D341Med (cell line): Measurements from ENCODE around the gene ANKRD37.
"Not testable (repeated sequence)": the region's sequence is repeated elsewhere in the genome, so short reads cannot be mapped to it uniquely, and the experiment has no call there.

Experiments
- DNase-seq: peaks from one replicate; pipeline ENCODE4 v3.0.0; 2012; ENCODE audit warnings: low spot score

ANKRD37 gene, protein sequence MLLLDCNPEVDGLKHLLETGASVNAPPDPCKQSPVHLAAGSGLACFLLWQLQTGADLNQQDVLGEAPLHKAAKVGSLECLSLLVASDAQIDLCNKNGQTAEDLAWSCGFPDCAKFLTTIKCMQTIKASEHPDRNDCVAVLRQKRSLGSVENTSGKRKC

DNA sequence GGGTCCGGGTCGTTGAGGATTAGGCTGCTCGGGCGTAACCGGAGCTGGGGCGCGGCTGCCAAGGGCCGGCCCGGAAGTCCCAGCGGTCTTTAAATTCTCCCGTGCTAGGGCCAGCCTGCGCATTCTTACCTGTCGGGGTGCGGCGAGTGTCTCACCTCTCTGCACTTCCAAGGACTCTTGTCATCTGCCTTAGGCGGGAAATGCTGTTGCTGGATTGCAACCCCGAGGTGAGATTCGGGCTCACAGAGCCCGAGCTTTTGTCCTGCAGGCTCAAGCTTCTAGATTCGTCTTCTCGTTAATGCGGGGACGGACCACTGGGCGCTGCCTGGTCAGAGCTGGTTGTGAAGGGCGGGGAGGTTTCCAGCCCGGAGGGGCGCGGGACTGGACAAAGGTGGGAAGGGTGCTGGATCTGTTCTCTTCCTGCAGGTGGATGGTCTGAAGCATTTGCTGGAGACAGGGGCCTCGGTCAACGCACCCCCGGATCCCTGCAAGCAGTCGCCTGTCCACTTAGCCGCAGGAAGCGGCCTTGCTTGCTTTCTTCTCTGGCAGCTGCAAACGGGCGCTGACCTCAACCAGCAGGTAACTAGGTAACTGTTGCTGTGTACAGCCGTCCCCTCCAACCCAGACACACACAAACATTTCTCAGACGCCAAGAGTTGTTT is at the start of gene ANKRD37:
TSS of gene ANKRD37 (plus strand) at position 118 of the 662 bp plus-strand sequence. CDS start at position 201, 83 bp downstream.
- no peak for DNase-seq

DNA sequence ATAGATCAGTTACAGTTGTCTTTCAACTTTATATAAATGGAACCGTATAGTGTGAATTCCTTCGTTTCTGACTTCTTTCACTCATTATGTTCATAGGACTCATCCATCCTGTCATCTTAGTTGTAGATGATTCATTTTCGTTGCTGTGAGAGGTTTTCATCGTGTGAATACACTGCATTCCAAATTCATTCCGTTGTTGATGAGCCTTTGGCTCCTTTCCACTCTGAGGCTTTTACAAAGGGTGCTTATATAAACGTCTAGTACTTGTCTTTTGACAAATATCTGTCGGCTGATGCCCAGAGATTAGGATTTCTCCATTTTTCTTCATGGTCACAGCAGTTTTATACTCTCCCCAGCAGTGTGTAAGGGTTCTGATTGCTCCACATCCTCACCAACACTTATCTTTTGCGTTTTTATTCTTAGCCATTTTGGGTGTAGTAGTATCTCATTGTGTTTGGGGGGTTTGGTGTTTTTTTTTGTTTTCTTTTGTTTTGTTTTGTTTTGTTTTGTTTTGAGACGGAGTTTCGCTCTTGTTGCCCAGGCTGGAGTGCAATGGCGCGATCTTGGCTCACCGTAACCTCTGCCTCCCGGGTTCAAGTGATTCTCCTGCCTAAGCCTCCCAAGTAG is 49.6 kb upstream of the ANKRD37 start:
- DNase-seq = no peak

DNA sequence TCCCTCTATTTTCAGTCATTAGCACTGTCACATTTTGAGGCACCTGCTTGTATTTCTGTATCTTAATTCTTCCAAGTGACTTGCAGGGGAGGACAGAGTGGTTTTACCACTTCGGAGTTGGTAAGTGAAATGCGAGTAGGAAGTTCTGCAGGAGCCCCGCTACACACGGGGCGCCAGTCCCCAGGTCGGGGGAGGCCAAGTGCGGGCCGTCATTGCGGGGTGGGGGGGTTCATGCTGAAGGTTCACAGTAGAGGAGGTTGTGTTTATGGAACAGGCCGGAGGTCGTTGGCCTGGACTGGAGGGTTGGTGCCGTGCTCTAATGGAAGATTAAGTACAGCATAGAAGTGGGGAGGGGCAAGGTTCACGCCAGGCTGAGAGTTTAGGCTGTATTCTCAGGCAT is 45.0 kb upstream of the ANKRD37 start:
- DNase-seq = no peak

DNA sequence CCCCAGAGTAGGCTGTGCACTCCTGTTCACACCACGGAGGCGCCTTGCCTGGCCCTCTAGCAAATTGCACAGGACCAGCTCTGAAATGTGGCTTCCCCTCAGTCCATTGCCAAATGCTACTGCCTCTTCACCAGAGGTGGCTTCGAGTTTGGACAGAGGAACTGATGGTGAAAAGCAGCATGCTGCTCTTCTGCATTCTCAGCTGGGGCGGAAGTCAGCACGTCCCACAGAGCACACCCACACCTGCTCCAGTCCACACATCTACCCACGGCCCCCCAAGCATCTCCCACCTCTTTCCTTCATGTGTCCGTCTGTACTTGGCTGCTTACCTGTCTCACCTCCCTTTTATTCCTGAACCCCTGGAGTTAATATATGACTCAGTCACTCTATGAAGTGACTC is 44.4 kb upstream of the ANKRD37 start:
- no peak for DNase-seq

DNA sequence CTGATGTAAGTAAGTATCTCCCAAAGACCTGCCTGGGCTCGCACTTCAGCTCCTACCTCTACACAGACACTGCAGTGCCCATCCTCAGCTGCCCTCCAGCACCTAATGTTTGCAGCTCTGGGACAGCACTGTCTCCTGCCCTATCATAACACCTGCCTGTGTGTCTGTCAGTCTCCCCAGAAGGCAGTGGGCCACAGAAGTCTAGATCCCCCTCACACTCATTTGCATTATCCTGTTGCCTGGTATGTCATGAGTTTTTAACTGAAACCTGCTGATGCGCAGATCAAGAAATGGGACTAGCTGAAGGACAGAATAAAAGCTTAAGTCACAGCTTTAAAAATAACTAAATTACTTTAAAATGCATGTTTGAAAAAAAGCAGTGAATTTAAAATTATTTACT is 43.9 kb upstream of the ANKRD37 start:
- no peak for DNase-seq

DNA sequence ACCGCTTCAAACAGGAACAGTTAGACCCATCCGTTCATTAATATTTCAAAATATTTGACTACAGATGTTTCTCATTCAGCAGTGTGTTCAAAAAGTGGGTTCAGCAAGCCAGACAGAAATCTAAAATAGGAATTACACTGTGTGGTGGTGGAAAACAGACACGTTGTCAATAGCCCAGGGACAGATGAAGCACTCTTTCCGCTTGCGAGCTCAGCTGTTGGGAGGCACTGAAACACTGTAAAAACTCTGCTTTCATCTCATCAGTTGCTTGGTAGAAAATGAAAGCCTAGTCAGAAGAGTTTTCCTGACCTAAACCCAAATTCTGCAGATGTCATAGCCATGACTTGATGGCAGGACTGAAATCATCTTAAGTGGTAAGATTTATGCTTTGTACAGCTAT is 39.4 kb upstream of the ANKRD37 start:
- DNase-seq = no peak

DNA sequence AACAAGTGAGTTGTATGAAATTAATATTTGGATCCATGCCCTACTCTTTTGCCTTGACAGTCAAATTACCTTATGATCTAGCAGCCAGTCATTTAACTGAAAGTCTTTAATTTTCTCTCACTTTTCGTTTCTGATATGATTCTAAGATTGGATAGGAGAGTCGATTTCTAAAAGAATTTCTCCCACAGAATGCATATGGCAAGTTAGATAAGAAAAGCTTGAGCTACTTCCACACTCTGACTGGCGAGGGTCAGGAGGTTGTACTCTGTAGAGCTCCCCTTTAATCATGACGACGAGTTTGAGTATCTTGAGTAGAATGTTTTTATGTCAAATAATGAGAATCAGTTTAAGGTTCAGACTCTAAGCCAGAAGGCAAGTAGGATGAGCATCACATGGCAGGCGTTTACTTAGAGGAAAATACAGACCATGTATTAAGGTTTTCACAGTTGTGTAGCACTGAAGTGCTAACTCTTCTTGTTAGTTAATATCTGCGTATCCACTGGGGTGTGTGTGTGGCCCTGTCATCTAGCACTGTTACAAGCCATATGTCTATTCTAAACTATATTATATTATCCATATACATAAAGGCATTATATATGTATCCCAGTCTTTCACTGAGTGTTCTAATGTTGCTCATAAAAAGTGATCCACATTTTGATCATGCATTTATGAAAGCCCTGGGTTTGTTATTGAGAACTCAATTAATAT is 38.8 kb upstream of the ANKRD37 start:
- DNase-seq = no peak

DNA sequence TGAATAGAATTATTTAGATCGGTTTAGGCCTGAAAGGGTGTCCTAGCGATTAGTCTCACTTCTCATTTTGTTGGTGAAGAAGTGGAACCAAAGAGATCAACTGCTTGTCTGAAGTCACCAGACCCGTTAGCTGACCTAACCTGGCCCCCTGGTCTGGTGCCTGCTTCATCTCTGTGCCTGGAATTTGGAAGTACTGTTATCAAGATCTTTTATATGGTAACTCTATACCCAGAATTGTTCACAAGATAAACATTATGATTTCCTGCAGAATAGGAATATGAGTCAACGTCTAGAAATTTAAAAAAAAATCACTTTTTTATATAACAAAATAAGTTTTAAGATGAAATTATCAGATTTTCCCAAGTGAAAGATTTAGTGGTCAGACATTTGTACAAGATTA is 38.1 kb upstream of the ANKRD37 start:
- no peak for DNase-seq

DNA sequence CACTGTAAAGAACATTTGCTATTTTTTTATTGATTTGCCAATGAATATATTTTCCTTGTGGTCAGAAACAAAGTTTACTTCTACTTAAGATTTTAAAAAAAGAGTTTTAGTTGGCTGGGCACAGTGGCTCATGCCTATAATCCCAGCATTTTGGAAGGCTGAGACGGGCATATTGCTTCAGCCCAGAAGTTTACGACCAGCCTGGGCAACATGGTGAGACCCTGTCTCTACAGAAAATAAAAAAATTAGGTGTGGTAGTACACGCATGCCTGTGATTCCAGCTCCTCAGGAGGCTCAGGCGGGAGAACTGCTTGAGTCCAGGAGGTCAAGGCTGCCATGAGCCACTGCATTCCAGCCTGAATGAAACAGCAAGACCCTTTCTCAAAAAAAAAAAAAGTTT is 37.7 kb upstream of the ANKRD37 start:
- no peak for DNase-seq

DNA sequence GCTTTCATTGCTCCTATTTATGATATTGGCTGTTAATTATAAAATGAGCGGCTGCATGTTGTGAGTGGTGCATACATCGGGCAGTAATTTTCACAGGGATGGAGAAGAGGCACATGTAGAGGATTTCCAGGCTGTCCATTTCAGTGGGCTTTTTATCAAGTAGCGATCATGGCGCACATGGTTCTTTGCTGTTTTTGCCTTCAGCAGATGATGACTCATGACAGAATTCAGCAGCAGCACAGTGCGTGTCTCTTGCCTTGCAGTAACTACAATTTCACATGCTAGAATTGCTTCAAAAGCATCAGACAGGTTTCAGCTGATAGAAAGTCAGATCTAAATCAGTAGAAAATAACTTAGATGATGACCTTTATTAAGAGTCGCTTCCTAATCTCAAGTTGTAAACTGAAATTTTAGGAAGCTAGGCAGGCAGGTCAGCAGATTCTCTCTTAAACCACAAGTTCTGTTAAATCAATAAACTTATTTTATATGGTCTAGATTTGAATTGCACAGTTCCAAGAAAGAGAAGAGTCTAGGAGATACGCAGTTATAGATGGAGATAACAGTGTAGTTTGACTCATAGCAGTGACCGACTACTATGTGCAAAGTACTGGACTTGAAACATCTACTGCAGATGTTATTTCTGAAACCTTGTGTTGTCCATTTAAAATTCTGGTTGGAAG is 36.7 kb upstream of the ANKRD37 start:
- no peak for DNase-seq

DNA sequence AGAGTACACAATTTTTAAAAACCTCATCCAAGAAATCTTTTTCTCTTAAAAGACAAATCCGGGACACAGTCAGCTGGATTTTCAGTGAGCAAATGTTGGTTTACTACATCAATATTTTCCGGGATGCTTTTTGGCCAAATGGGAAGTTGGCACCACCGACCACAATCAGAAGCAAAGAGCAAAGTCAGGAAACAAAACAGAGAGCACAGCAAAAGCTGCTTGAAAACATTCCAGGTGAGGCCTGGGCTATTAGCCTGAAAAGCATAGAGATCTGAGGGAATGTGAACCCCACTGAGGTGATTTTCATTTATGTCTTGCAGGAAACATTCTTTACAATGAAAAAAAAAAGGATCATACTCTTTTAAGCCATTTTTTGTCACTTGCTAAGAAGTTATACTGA is 34.8 kb upstream of the ANKRD37 start:
- no peak for DNase-seq

DNA sequence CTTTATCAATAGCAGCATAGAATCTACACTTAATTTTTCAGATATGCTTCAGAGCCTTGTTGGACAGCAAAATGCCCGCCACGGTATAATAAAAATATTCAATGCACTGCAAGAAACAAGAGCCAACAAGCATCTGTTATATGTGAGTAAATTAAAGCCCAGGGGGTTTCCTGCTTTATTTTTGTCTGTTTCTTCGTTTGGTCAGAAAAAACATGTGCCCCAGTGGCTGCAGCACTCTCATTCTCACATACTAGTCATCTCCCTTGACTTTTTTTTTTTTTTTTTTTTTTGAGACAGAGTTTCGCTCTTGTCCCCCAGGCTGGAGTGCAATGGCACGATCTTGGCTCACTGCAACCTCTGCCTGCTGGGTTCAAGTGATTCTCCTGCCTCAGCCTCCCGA is 34.1 kb upstream of the ANKRD37 start:
- DNase-seq = not testable (repeated sequence)

DNA sequence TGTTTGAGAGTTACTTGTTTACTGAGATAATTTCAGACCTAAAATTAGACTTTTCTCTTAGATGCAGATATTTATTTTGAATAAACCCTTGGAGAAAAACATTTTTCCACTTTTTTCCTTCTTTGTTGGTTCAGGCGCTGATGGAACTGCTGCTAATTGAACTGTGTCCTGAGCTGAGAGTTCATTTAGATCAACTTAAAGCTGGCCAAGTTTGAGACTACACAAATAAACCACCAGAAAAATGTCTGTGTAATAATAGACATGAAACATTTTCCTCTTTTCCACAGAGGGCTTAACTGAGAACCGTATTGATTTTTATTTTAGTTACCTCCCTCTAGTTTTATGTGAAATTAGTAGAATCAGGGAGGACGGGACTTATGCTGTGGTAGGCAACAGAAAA is 33.4 kb upstream of the ANKRD37 start:
- no peak for DNase-seq

DNA sequence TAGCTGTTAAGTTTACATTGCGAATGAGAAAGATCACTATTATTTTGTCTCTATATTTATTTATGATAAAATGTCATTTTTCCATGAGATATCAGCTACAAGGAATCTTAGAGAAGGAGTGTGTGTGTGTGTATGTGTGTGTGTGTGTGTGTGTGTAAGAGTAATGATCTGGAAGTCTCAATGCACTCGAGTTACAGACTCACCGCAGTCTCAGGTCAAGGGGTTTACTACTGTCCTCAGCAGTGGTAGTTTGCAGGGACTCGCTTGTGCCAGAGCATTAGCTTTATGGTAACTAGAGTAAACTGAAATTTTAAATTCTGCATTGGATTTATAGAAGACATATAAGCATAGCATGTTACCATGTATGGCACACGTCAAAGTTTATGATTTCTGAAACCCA is 31.8 kb upstream of the ANKRD37 start:
- DNase-seq = no peak

DNA sequence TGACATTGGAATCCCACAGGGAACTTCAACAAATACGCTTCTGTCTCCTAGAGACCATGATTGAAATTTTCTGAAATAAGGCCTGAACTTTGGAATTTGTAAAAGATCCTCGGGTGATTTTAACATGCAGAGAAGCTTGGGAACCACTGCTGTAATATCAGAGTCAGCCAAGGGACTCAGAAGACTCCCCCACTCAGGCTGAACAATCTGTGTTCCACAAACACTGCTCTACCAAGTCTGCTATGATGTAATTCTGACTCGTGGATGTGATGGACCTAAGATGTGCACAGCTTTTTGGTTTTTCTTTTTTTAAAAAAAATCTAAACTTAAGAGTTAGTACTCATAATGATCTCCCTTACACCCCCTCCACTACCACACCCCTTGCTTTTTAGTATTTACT is 26.9 kb upstream of the ANKRD37 start:
- DNase-seq = no peak

DNA sequence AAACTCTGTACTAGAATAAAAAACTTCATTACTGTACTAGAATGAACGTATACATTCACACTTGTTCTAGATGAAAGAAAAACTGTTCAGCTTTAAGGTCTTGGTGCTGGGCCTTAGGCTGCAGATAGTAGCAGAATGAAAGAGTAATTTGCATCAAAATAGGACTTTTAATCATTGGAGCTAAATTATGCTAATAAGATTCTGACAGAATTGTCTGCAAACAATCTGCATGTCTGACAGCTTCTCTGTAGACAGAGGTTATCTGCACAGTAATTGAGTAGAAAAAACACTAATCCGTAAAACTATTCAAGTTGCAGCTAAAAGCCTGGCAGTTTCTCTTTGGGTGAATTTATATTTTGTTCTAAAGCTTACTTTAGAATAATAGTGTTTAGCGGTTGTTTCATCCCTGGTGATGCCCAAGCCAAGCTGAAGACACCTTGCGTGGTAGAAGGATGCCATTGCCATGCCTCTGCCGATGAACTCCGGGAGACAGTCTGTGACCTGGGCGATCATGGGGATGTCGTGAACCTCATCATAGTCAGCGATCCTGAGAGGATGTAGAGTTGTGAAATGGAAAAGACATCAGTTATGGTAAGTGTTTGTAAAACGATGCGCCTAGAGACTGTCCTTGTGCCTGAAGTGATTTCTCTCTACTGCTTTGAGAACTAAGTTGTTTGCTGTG is 26.2 kb upstream of the ANKRD37 start:
- no peak for DNase-seq

DNA sequence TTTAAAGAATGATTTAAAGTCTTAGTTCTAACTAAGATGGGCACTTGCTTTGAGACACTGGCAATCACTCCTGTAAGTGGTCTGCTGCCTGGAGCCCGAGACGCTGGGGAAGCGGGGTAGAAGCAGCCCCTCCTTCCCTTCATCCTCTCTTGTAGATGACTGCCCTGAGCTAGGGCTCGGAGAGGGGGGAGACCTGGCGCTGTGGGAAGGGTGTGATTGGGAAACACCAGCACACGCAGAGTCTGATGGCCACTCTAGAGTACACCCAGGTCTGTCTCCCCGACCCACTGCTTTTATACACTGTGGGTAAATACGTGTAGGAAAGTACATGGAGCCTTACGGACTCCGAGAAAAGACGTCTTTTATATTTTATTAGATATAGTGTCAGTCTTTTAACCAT is 24.9 kb upstream of the ANKRD37 start:
- no peak for DNase-seq

DNA sequence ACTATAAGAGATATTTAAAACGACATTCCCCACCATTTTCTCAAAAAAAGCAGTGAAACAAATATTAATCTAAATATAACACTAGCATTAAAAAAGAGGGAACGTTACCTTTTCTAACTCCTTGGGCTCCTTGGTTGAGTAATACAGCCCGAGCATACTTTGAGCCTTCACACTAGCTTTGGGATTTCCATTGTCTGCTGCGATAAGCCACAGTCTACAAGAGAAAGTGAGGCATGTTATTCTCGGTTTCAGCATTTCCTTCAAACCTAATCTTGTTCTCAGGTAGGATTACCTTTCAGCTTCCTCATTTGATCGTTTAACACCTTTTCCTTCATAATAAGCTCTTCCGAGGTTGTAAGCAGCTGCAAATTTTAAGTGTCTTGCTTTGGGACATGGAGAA is 22.6 kb upstream of the ANKRD37 start:
- no peak for DNase-seq

DNA sequence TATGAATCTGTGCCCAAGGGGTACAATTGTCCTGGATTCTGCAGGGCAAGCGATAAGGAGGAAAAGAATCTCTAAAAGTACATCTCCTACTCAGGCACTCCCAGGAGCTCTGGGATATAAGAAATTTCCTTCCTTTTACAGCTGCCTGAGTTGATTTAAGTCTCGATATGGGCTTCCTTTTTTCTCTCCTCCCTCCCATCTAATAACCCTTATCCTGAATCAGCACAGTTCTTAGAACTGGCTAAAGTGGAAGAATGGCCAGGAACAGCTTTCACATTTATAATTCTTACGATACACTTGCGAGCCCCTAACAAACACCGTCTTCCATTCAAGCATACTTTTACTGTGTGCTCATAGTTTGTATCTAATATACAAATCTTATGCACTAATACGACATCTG is 22.1 kb upstream of the ANKRD37 start:
- no peak for DNase-seq

DNA sequence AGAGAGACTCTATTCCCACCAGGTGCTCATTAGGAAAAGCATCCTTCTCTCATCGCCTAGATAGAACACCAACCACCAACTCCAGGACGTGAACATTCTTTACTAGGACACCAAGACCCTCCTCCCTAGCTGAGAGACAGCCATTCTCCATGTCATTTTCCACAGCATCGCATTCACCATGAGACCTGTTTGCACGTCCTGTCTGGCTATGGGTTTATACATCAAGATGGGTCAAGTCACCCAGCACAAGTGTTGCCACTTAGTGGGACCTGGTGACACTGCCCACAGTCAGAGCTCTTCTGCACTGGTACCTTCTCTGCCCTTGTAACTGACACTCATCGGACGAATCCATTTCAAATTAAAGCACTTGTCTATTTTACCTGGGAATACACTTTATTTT is 18.4 kb upstream of the ANKRD37 start:
- DNase-seq = no peak

DNA sequence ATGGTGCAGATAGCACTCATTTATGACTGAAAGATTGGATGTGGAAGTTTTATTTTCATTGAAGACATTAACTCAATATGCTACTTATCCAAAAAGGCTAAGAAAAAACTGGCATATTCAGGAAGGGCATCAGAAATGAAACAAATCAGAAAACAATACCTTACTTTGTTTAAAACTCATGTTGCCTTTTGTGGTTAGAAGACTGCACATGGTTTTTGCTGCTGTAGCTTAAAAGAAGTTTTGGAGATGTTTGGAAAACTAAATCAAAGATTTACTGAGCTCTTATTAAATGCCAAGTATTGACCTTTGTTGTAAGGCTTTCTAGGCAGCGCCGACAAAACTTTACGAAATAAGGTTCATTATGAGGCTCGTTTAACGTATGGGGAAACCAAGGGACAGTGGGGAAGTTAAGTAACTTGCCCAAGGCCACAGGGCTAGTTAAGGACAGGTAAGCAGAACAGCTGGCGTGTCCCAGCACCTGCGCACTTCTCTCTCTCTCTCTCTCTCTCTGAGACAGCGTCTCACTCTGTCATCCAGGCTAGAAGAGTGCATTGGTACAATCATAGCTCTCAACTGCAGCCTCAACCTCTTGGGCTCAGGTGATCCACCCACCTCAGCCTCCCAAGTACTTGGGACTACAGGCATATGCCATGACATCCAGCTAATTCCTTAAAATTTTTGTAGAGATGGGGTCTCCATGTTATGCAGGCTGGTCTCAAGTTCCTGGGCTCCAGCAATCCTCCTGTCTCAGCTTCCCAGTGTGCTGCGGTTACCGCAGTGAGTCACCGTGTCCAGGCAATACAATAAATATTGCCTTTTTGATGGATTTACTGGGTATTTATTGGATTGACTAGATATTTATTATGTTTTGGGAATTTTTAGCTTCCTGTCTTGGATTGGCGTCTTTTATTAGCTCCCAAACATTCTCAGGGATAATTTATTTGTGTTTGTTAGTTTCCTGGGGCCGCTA is 17.0 kb upstream of the ANKRD37 start:
- DNase-seq = no peak
